ENCODE data around the gene TMTC2.

TMTC2 gene

DNA sequence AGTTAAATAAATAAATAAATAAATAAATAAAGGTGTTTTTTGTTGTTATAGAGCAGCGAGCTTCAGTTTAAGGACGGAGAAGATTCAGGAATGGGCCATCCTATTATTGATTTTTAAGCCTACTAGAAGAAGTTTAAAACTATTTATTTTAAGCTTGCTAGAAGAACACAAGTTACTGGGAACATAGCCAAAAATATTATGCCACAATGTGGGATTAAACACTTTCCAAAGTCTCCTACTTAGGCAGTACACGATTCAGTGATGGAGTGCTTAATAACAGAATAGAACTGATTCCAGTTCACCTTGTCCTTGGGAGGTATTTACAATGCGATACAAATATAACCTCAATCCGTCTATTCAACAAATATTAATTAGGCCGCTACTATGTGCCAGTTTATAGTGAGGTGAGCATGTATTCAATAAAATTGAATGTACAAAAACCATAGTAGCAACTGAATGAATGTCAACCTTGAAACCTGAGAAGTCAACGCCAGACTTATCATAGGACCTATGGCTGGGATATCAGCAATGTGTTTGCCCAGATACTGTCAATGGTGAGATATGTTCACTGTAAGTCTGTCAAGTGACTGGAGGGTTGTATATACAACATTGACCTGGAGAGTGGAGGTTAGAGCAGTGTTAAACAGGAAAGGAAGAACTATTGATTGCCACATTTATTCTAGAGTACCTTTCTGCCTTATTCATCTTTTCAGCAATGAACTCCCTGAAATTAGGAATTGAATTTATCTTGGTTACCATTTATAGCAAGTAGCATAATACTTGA is 486.4 kb downstream of the TMTC2 start:
- no peak for DNase-seq (ENCODE audit: low spot score)
- TF ChIP-seq, protein P1, sequence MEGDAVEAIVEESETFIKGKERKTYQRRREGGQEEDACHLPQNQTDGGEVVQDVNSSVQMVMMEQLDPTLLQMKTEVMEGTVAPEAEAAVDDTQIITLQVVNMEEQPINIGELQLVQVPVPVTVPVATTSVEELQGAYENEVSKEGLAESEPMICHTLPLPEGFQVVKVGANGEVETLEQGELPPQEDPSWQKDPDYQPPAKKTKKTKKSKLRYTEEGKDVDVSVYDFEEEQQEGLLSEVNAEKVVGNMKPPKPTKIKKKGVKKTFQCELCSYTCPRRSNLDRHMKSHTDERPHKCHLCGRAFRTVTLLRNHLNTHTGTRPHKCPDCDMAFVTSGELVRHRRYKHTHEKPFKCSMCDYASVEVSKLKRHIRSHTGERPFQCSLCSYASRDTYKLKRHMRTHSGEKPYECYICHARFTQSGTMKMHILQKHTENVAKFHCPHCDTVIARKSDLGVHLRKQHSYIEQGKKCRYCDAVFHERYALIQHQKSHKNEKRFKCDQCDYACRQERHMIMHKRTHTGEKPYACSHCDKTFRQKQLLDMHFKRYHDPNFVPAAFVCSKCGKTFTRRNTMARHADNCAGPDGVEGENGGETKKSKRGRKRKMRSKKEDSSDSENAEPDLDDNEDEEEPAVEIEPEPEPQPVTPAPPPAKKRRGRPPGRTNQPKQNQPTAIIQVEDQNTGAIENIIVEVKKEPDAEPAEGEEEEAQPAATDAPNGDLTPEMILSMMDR (IDR thresholded peaks at IDR 0.05; ENCODE audit: extremely low read depth, missing control alignments) = no peak

DNA sequence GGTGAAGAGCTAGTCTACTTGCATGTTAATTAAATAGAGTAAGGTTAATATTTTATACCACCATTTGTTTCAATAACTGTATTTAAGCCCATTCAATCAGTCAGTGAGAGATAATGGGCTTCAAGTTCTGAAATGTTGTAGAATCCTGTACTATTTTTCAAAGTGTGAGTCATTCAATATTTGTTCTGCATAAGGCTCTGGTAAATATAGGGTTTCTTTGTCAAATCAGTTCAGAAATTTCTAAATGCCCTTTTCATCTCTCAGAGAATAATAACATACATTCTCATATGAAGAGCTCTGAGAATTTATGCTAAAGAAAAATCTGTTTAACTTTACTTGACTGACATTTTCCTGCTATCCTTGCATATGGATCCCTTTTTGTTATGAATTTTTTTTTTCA is 493.3 kb downstream of the TMTC2 start:
- DNase-seq (ENCODE audit: low spot score) = no peak
- TF ChIP-seq, protein P1 (IDR thresholded peaks at IDR 0.05; ENCODE audit: extremely low read depth, missing control alignments) = no peak

DNA sequence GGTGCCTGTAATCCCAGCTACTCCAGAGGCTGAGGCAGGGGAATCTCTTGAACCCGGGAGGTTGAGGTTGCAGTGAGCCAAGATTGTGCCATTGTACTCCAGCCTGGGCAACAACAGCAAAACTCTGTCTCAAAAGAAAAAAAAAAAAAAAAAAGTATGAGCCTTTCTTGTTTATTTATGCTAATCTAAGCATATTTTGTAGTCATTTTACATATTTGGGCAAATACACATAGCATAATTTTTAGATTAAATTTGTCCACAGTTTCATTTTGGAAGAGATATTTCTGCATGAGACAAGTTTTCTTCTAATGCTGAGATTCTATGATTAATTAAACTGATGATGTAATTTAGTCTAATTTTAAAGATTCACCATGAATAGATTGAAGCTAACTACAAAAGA is 494.4 kb downstream of the TMTC2 start:
- TF ChIP-seq, protein P1 (IDR thresholded peaks at IDR 0.05; ENCODE audit: extremely low read depth, missing control alignments) = no peak
- DNase-seq (ENCODE audit: low spot score) = no peak

DNA sequence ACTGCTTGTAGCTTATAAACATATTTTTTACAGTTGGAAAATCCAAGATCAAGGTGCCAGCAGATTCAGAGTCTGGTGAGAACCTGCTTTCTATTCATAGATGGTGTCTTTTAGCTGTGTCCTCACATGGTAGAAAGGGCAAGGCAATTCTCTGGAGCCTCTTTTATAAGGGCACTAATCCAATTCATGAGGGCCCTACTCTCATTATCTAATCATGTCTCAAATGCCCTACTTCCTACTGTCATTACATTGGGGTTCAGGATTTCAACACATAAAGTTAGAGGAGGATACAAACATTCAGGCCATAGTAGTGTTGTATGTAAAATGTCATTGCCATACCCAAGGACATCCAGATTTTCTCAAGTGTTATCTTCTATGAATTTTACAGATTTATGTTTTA is 496.4 kb downstream of the TMTC2 start:
- DNase-seq (ENCODE audit: low spot score) = no peak
- TF ChIP-seq, protein P1 (IDR thresholded peaks at IDR 0.05; ENCODE audit: extremely low read depth, missing control alignments) = no peak
